ENCODE results near the gene ACOT11. TPM values are rescaled to one million over a fixed set of nuclear protein-coding genes. Genes with fewer than 3 reads are reported as not detected.

The ACOT11 gene
- total RNA-seq, 1 experiment from 2014 or later: 1.9 TPM

- POLR2A ChIA-PET: no interaction called here
- no peaks in the 10 kb centered on the region for H3K36me3 ChIP-seq (ENCODE audit: control insufficient read depth, insufficient read depth, low read length)
- in situ Hi-C loops (cut with HindIII; ENCODE audit: low pct_unique_long_range_greater_than_20kb, low sequenced_read_pairs) (no loop called here), intact Hi-C loops (cut with micrococcal nuclease; ENCODE audit: unreplicated experiment) (no loop called here)
- no peak for TF ChIP-seq POLR2AphosphoS5 (IDR thresholded peaks at IDR 0.05; ENCODE audit: low read depth, low read length)
- DNase-seq (ENCODE audit: low read depth, low spot score): no peak
- H3K4me1 ChIP-seq (ENCODE audit: control insufficient read depth, insufficient read depth, low read length): no peaks in the 10 kb centered on the region
- no peak overlapping the region for H3K27ac ChIP-seq (ENCODE audit: low read length)
- BruUV-seq (replicated peaks): no TSS peak
- no peaks in the 10 kb centered on the region for H3K9me3 ChIP-seq (ENCODE audit: control insufficient read depth, insufficient read depth, low read depth, low read length)
- H3K27me3 ChIP-seq (ENCODE audit: control insufficient read depth, insufficient read depth, low read length): no peaks in the 10 kb centered on the region
- CTCF ChIA-PET: no interaction called here
- ATAC-seq: peak; percentile 42; the same call in 1 of the 2 replicates
- H3K4me3 ChIP-seq (ENCODE audit: low read depth in 2 of 2, low read length in 2 of 2): no peak overlapping the region
These were observed 10.5 kb downstream of the ACOT11 start for GRCh38 chr1:54558434-54559030.

GRCh38 chr1:54559111-54559548 lies 11.1 kb downstream of the ACOT11 start:
- DNase-seq (ENCODE audit: low read depth, low spot score): no peak
- no TSS peak for BruUV-seq (replicated peaks)
- Histone ChIP-seq H3K36me3 (ENCODE audit: control insufficient read depth, insufficient read depth, low read length) (no peaks in the 10 kb centered on the region), H3K27me3 (ENCODE audit: control insufficient read depth, insufficient read depth, low read length) (no peaks in the 10 kb centered on the region), H3K4me3 (ENCODE audit: low read depth in 2 of 2, low read length in 2 of 2) (no peak overlapping the region), H3K9me3 (ENCODE audit: control insufficient read depth, insufficient read depth, low read depth, low read length) (no peaks in the 10 kb centered on the region), H3K27ac (ENCODE audit: low read length) (no peak overlapping the region), H3K4me1 (ENCODE audit: control insufficient read depth, insufficient read depth, low read length) (no peaks in the 10 kb centered on the region)
- intact Hi-C loops (cut with micrococcal nuclease; ENCODE audit: unreplicated experiment) (no loop called here), in situ Hi-C loops (cut with HindIII; ENCODE audit: low pct_unique_long_range_greater_than_20kb, low sequenced_read_pairs) (no loop called here)
- ATAC-seq: no peak
- TF ChIP-seq REST (IDR thresholded peaks at IDR 0.05; ENCODE audit: insufficient read depth in 1 of 2, low read depth in 2 of 2, low read length in 1 of 2) (no peak), POLR2AphosphoS5 (IDR thresholded peaks at IDR 0.05; ENCODE audit: low read depth, low read length) (no peak), TCF7L2 (IDR thresholded peaks at IDR 0.05; ENCODE audit: low read depth, low read length) (no peak), SIN3A (IDR thresholded peaks at IDR 0.05; ENCODE audit: borderline replicate concordance, insufficient read depth, low read depth, low read length) (no peak)
- TF ChIP-seq, protein P1, sequence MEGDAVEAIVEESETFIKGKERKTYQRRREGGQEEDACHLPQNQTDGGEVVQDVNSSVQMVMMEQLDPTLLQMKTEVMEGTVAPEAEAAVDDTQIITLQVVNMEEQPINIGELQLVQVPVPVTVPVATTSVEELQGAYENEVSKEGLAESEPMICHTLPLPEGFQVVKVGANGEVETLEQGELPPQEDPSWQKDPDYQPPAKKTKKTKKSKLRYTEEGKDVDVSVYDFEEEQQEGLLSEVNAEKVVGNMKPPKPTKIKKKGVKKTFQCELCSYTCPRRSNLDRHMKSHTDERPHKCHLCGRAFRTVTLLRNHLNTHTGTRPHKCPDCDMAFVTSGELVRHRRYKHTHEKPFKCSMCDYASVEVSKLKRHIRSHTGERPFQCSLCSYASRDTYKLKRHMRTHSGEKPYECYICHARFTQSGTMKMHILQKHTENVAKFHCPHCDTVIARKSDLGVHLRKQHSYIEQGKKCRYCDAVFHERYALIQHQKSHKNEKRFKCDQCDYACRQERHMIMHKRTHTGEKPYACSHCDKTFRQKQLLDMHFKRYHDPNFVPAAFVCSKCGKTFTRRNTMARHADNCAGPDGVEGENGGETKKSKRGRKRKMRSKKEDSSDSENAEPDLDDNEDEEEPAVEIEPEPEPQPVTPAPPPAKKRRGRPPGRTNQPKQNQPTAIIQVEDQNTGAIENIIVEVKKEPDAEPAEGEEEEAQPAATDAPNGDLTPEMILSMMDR (IDR thresholded peaks at IDR 0.05): no peak
- ChIA-PET POLR2A (no interaction called here), CTCF (no interaction called here)

DNA sequence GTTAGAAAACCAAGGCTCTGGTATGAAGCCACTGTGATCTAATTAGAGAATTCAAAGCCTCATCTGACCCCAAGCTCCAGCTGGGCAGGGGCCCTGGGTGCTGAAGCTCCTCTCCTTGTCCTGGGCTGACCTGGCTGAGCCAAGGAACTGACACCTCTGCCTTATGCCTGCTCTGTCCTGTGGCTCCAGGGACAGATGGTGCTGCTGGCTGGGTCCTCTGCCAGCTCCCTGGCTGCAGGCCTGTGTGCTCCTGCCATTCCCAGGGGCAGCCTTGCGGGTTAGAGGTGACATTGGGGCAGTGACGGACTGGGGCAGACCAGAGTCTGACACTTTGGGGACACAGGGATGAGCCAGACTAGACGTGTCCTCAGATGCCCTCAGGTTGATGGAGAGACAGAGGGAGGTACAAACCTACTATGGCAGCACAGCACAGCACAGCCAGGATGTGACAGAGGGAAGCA lies 11.8 kb downstream of the ACOT11 start:
- intact Hi-C loops (cut with micrococcal nuclease; ENCODE audit: unreplicated experiment): no loop called here
- CTCF ChIA-PET: no interaction called here
- ATAC-seq: no peak
- POLR2A ChIA-PET: no interaction called here
- in situ Hi-C loops (cut with HindIII; ENCODE audit: low pct_unique_long_range_greater_than_20kb, low sequenced_read_pairs): no loop called here
- Histone ChIP-seq H3K27me3 (ENCODE audit: control insufficient read depth, insufficient read depth, low read length) (no peaks in the 10 kb centered on the region), H3K9me3 (ENCODE audit: control insufficient read depth, insufficient read depth, low read depth, low read length) (no peaks in the 10 kb centered on the region), H3K4me1 (ENCODE audit: control insufficient read depth, insufficient read depth, low read length) (no peaks in the 10 kb centered on the region), H3K27ac (ENCODE audit: low read length) (no peak overlapping the region), H3K4me3 (ENCODE audit: low read depth in 2 of 2, low read length in 2 of 2) (no peak overlapping the region), H3K36me3 (ENCODE audit: control insufficient read depth, insufficient read depth, low read length) (no peaks in the 10 kb centered on the region)
- no peak for DNase-seq (ENCODE audit: low read depth, low spot score)
- TF ChIP-seq, protein P1 (IDR thresholded peaks at IDR 0.05): no peak
- TF ChIP-seq REST (IDR thresholded peaks at IDR 0.05; ENCODE audit: insufficient read depth in 1 of 2, low read depth in 2 of 2, low read length in 1 of 2) (no peak), SIN3A (IDR thresholded peaks at IDR 0.05; ENCODE audit: borderline replicate concordance, insufficient read depth, low read depth, low read length) (no peak), POLR2AphosphoS5 (IDR thresholded peaks at IDR 0.05; ENCODE audit: low read depth, low read length) (no peak), TCF7L2 (IDR thresholded peaks at IDR 0.05; ENCODE audit: low read depth, low read length) (no peak)
- BruUV-seq (replicated peaks): no TSS peak
